ENCODE measurements around the gene BDKRB2. TPM values are rescaled to one million over a fixed set of nuclear protein-coding genes. Genes with fewer than 3 reads are reported as not detected.

The BDKRB2 gene
- total RNA-seq, 1 experiment from 2014 or later: 0.49 TPM

GRCh38 chr14:96238676-96239265 lies 34.1 kb downstream of the BDKRB2 start:
- CTCF ChIA-PET: no interaction called here
- no TSS peak for BruUV-seq (replicated peaks)

GRCh38 chr14:96239711-96240141 lies 35.1 kb downstream of the BDKRB2 start:
- DNase-seq (ENCODE audit: low read depth, low spot score) (no peak), ATAC-seq (no peak)
- Histone ChIP-seq H3K36me3 (ENCODE audit: control insufficient read depth in 1 of 2, insufficient read depth in 2 of 2, low read length in 2 of 2) (no peaks in the 10 kb centered on the region), H3K79me2 (ENCODE audit: insufficient read depth, low read length) (no peaks in the 10 kb centered on the region), H3K9me3 (ENCODE audit: control insufficient read depth in 1 of 2, insufficient read depth in 1 of 2, low read depth in 1 of 2, low read length in 2 of 2) (no peaks in the 10 kb centered on the region), H3K27me3 (ENCODE audit: insufficient read depth, low read length) (no peaks in the 10 kb centered on the region; the same call in 1 of the 2 replicates), H3K4me2 (ENCODE audit: low read length) (no peak overlapping the region), H3K27ac (ENCODE audit: low read depth, low read length) (no peak overlapping the region), H3K4me1 (ENCODE audit: control insufficient read depth in 1 of 2, insufficient read depth in 2 of 2, low read length in 2 of 2) (no peaks in the 10 kb centered on the region), H3K9me2 (ENCODE audit: insufficient read depth) (no peaks in the 10 kb centered on the region), H2AFZ (ENCODE audit: low read depth, low read length, poor library complexity, severe bottlenecking) (no peak overlapping the region), H4K20me1 (ENCODE audit: insufficient read depth) (no peaks in the 10 kb centered on the region), H3K9ac (ENCODE audit: low read length) (no peak overlapping the region), H3K4me3 (replicated peaks in 1 of 2; ENCODE audit: low read depth in 1 of 2, low read length in 2 of 2) (no peak overlapping the region)
- ChIA-PET CTCF (no interaction called here), POLR2A (no interaction called here), RAD21 (ENCODE audit: low non-redundant PET in 1 of 2, low total read pairs in 2 of 2, uncharacterized antibody in 2 of 2, unreplicated experiment in 2 of 2) (no interaction called here)
- intact Hi-C loops (cut with micrococcal nuclease): no loop called here
- no TSS peak for BruUV-seq (replicated peaks)
- no peak for TF ChIP-seq ATF3 (IDR thresholded peaks at IDR 0.05)
- TF ChIP-seq CEBPB (IDR thresholded peaks at IDR 0.05; ENCODE audit: low read depth): no peak
- TF ChIP-seq SRF (IDR thresholded peaks at IDR 0.05; ENCODE audit: low read depth): no peak
- no peak for TF ChIP-seq EGR1 (IDR thresholded peaks at IDR 0.05; ENCODE audit: low read depth)
- no peak for TF ChIP-seq SIN3A (IDR thresholded peaks at IDR 0.05; ENCODE audit: low read depth)
- no peak for TF ChIP-seq ZNF274 (IDR thresholded peaks at IDR 0.05; ENCODE audit: low read depth, low read length)
- no peak for TF ChIP-seq ZBTB33 (IDR thresholded peaks at IDR 0.05; ENCODE audit: extremely low read depth, insufficient replicate concordance, low read length)
- TF ChIP-seq SP1 (IDR thresholded peaks at IDR 0.05; ENCODE audit: low read depth): no peak
- no peak for TF ChIP-seq POLR2A (IDR thresholded peaks at IDR 0.05; ENCODE audit: borderline replicate concordance, extremely low read depth, insufficient read depth, insufficient read length)
- TF ChIP-seq ZFX (IDR thresholded peaks at IDR 0.05): no peak
- no peak for TF ChIP-seq YY1 (IDR thresholded peaks at IDR 0.05; ENCODE audit: extremely low read depth, insufficient replicate concordance, low read depth, low read length)
- no peak for TF ChIP-seq EZH2phosphoT487 (IDR thresholded peaks at IDR 0.05; ENCODE audit: borderline replicate concordance)
- TF ChIP-seq CBX3 (IDR thresholded peaks at IDR 0.05; ENCODE audit: low read depth): no peak
- TF ChIP-seq ELF1 (IDR thresholded peaks at IDR 0.05; ENCODE audit: borderline replicate concordance, low read depth): no peak
- TF ChIP-seq FOSL1 (IDR thresholded peaks at IDR 0.05; ENCODE audit: low read depth): no peak
- no peak for TF ChIP-seq EZH2 (IDR thresholded peaks at IDR 0.05)

More at GRCh38 chr14:96238676-96239265, 34.1 kb downstream of the BDKRB2 start:
- Histone ChIP-seq H3K4me1 (ENCODE audit: control insufficient read depth in 1 of 2, insufficient read depth in 2 of 2, low read length in 2 of 2) (no peaks in the 10 kb centered on the region), H3K36me3 (ENCODE audit: control insufficient read depth in 1 of 2, insufficient read depth in 2 of 2, low read length in 2 of 2) (no peaks in the 10 kb centered on the region), H4K20me1 (ENCODE audit: insufficient read depth) (no peaks in the 10 kb centered on the region), H2AFZ (ENCODE audit: low read depth, low read length, poor library complexity, severe bottlenecking) (no peak overlapping the region), H3K27me3 (ENCODE audit: insufficient read depth, low read length) (no peaks in the 10 kb centered on the region; the same call in 1 of the 2 replicates), H3K4me3 (replicated peaks in 1 of 2; ENCODE audit: low read depth in 1 of 2, low read length in 2 of 2) (no peak overlapping the region), H3K27ac (ENCODE audit: low read depth, low read length) (no peak overlapping the region), H3K79me2 (ENCODE audit: insufficient read depth, low read length) (no peaks in the 10 kb centered on the region), H3K9me3 (ENCODE audit: control insufficient read depth in 1 of 2, insufficient read depth in 1 of 2, low read depth in 1 of 2, low read length in 2 of 2) (no peaks in the 10 kb centered on the region), H3K4me2 (ENCODE audit: low read length) (no peak overlapping the region), H3K9ac (ENCODE audit: low read length) (no peak overlapping the region), H3K9me2 (ENCODE audit: insufficient read depth) (no peaks in the 10 kb centered on the region)
- intact Hi-C loops (cut with micrococcal nuclease): no loop called here
- no peak for DNase-seq (ENCODE audit: low read depth, low spot score)
- ChIA-PET RAD21 (ENCODE audit: low non-redundant PET in 1 of 2, low total read pairs in 2 of 2, uncharacterized antibody in 2 of 2, unreplicated experiment in 2 of 2) (no interaction called here), POLR2A (no interaction called here)
- ATAC-seq: no peak
- TF ChIP-seq EZH2 (IDR thresholded peaks at IDR 0.05): no peak
- TF ChIP-seq SRF (IDR thresholded peaks at IDR 0.05; ENCODE audit: low read depth): no peak
- no peak for TF ChIP-seq POLR2A (IDR thresholded peaks at IDR 0.05; ENCODE audit: borderline replicate concordance, extremely low read depth, insufficient read depth, insufficient read length)
- TF ChIP-seq EGR1 (IDR thresholded peaks at IDR 0.05; ENCODE audit: low read depth): no peak
- TF ChIP-seq ZNF274 (IDR thresholded peaks at IDR 0.05; ENCODE audit: low read depth, low read length): no peak
- no peak for TF ChIP-seq ZFX (IDR thresholded peaks at IDR 0.05)
- TF ChIP-seq MAX (IDR thresholded peaks at IDR 0.05): no peak

All from HCT116 (cell line).